ENCODE results near the gene TGM6. TPM values are rescaled to one million over a fixed set of nuclear protein-coding genes. Genes with fewer than 3 reads are reported as not detected.

TGM6 gene
- total RNA-seq, 1 donor from 2014 or later: not detected

DNA sequence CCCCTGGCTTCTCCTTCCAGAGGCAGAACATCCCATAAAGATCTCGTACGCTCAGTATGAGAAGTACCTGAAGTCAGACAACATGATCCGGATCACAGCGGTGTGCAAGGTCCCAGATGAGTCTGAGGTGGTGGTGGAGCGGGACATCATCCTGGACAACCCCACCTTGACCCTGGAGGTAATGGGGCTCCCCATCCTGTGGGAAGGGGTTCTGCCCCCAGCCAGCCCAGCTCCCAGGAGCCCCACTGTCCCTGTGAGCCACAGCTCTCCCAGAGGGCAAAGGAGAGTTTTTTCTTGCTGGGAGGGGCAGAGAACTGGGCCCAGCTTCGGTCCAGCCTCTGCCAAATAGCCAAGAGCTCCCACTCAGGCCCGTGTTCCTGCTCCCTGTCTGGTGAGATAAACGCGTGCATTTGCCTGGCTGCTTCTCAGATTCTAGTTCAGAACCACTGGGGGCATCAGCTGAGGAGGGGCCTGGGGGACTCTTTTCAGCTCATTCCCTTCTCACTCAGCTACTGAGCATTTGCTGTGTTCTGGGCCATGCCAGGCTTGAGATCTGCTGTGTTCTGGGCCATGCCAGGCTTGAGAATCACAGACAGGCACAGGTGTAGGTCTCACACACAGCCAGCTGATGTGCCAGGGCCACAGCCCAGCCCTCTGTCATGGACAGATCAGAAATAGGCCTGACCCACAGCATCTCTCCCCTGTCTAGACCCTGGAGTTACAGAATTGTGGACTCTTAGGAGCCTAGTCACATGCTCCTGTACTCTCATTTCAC is 45.4 kb upstream of the TGM6 start:
- TF ChIP-seq, protein P1, sequence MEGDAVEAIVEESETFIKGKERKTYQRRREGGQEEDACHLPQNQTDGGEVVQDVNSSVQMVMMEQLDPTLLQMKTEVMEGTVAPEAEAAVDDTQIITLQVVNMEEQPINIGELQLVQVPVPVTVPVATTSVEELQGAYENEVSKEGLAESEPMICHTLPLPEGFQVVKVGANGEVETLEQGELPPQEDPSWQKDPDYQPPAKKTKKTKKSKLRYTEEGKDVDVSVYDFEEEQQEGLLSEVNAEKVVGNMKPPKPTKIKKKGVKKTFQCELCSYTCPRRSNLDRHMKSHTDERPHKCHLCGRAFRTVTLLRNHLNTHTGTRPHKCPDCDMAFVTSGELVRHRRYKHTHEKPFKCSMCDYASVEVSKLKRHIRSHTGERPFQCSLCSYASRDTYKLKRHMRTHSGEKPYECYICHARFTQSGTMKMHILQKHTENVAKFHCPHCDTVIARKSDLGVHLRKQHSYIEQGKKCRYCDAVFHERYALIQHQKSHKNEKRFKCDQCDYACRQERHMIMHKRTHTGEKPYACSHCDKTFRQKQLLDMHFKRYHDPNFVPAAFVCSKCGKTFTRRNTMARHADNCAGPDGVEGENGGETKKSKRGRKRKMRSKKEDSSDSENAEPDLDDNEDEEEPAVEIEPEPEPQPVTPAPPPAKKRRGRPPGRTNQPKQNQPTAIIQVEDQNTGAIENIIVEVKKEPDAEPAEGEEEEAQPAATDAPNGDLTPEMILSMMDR (IDR thresholded peaks at IDR 0.05): no peak
- Histone ChIP-seq H3K27ac (no peak overlapping the region), H3K9me3 (no peaks in the 10 kb centered on the region), H3K27me3 (no peaks in the 10 kb centered on the region), H3K36me3 (no peaks in the 10 kb centered on the region), H3K4me1 (no peaks in the 10 kb centered on the region), H3K4me3 (no peak overlapping the region)
- DNase-seq (no peak), ATAC-seq (no peak)
- intact Hi-C loops (cut with DNase I): no loop called here

DNA sequence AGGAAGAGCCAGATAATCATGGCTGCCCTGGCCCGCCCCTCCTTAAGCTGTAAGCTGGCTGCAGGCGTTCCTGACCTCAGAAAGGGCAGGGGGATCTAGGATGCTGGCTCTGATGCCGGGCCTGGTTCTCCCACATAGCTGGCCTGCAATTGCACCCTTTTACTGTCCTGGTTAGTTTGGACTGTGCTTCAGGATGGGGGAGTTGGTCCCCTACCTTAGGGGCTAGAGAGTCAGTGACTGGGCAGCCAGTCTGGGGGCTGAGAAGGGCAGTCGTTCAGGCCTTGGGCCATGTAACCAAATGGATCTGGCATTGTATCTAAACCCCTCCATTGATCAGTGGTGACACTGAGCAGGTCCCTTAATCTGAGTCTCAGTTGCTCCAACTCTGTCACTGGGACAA is 44.2 kb upstream of the TGM6 start:
- Histone ChIP-seq H3K36me3 (no peaks in the 10 kb centered on the region), H3K27me3 (no peaks in the 10 kb centered on the region), H3K9me3 (no peaks in the 10 kb centered on the region), H3K4me3 (no peak overlapping the region), H3K27ac (no peak overlapping the region), H3K4me1 (no peaks in the 10 kb centered on the region)
- TF ChIP-seq, protein P1 (IDR thresholded peaks at IDR 0.05): no peak
- no peak for DNase-seq
- intact Hi-C loops (cut with DNase I): no loop called here
- ATAC-seq: no peak

DNA sequence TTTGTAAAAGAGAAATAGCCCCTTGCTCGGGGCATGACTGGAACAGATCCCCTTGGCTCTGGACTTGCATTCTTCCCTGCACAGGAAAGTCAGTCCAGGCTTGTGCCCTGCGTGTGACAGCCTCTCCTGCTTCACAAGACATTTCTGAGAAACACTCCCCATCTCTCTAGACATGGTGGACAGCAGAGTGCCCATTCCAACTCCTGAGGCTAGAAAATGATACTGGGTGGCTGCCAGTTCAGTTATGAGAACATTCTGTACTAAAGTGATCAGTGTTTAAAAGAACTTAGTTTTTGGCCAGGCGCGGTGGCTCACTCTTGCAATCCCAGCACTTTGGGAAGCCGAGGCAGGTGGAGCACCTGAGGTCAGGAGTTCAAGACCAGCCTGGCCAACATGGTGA is 43.6 kb upstream of the TGM6 start:
- Histone ChIP-seq H3K4me1 (no peaks in the 10 kb centered on the region), H3K9me3 (no peaks in the 10 kb centered on the region), H3K27me3 (no peaks in the 10 kb centered on the region), H3K36me3 (no peaks in the 10 kb centered on the region), H3K4me3 (no peak overlapping the region), H3K27ac (no peak overlapping the region)
- intact Hi-C loops (cut with DNase I): no loop called here
- TF ChIP-seq, protein P1 (IDR thresholded peaks at IDR 0.05): no peak
- DNase-seq: no peak
- no peak for ATAC-seq

DNA sequence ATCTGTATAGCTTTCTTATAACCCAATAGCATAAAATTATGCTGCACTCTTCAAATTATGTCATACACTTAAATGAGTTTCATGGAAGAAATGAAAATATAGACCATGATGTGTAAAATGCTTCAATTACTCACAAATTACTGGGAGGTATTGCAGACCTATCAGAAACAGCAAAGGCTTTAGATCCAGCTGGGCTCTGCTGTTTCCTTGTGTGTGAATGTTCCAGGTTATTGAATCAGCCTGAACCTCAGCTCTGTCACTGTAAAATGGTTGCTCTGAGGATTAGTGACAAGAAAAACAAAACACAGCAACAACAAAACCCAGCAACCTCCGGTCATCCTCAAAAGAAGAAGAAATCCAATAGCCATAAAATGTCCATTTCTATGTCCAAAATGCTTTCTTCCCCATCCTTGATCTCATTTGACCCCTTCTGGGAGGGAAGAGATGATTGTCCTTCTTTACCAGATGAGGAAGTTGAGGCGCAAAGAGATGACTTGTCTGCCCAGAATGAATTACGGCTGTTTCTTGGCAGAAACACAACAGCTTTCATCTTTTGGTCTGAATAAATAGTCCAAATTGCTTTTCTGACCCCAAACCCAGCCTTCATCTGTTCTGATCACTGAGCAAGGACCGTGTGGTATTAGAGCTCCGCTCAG is 42.2 kb upstream of the TGM6 start:
- ATAC-seq: no peak
- H3K27me3 ChIP-seq: no peaks in the 10 kb centered on the region
- H3K36me3 ChIP-seq: no peaks in the 10 kb centered on the region
- H3K4me1 ChIP-seq: no peaks in the 10 kb centered on the region
- no peaks in the 10 kb centered on the region for H3K9me3 ChIP-seq
- no peak for DNase-seq
- H3K4me3 ChIP-seq: no peak overlapping the region
- TF ChIP-seq, protein P1 (IDR thresholded peaks at IDR 0.05): no peak
- H3K27ac ChIP-seq: no peak overlapping the region
- intact Hi-C loops (cut with DNase I): no loop called here

DNA sequence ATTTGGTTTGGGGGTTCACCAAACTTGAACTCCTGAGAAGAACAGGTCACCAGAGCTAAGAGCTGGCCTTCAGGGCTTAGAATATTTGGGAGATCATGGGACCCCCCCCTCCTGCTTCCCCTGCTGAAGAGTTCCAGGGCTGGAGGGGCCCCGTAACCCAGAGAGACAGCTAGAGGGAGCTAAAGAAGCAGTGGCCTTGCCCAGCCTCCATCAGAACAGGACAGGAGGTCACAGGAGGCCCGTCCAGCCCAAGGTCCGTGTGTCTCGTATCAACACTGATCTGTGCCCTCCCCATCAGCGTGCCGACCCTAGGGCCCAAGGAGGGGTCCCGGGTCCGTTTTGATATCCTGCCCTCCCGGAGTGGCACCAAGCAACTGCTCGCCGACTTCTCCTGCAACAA is 40.6 kb upstream of the TGM6 start:
- Histone ChIP-seq H3K27me3 (no peaks in the 10 kb centered on the region), H3K36me3 (no peaks in the 10 kb centered on the region), H3K27ac (no peak overlapping the region), H3K4me3 (no peak overlapping the region), H3K9me3 (no peaks in the 10 kb centered on the region), H3K4me1 (no peaks in the 10 kb centered on the region)
- intact Hi-C loops (cut with DNase I): no loop called here
- TF ChIP-seq, protein P1 (IDR thresholded peaks at IDR 0.05): no peak
- DNase-seq (no peak), ATAC-seq (no peak)
